Upper lobe of right lung (tissue), 1 donor: ENCODE data around the gene FAM24B. TPM values are rescaled to one million over a fixed set of nuclear protein-coding genes. Genes with fewer than 3 reads are reported as not detected.
"Not testable (repeated sequence)": the region's sequence is repeated elsewhere in the genome, so short reads cannot be mapped to it uniquely, and the experiment has no call there.

Experiments
- ATAC-seq: fragments of 200-7000 bp; cut with Tn5 transposase; one replicate; pipeline ENCODE4 v1.9.1; 2020; ENCODE audit warnings: mild to moderate bottlenecking, moderate library complexity
- DNase-seq: peaks from one replicate; pipeline ENCODE4 v3.0.0-alpha.2; 2020
- H3K27ac ChIP-seq: fragments of 200-600 bp; one replicate; pipeline ENCODE4 v1.8.0; 2022
- H3K27me3 ChIP-seq: fragments of 200-600 bp; one replicate; pipeline ENCODE4 v1.8.0; 2022; ENCODE audit warnings: mild to moderate bottlenecking
- H3K36me3 ChIP-seq: fragments of 200-600 bp; one replicate; pipeline ENCODE4 v1.8.0; 2022
- H3K4me1 ChIP-seq: fragments of 200-600 bp; one replicate; pipeline ENCODE4 v1.8.0; 2022
- H3K4me3 ChIP-seq: fragments of 200-600 bp; one replicate; pipeline ENCODE4 v1.8.0; 2022; ENCODE audit warnings: mild to moderate bottlenecking
- H3K9me3 ChIP-seq: fragments of 200-600 bp; one replicate; pipeline ENCODE4 v1.8.0; 2022
- intact Hi-C: fragments of 100-400 bp; cut with DNase I; formaldehyde crosslinking; loops from one replicate; pipeline ENCODE4 v1.11.0; 2022
- long read RNA-seq: library from polyadenylated mRNA; unstranded; transcript quantifications from one replicate; pipeline ENCODE4 v2.0.0, GENCODE V29; 2021
- total RNA-seq: library from RNA; stranded (reverse); fragmentation: NEBNext Ultra II Directional; extraction: Animal tissue kit (Norgen Biotek cat#: 25700); gene quantifications from one replicate; pipeline ENCODE4 v1.2.1, GENCODE V29; 2021
- TF ChIP-seq, protein P1 (sequence below): fragments of 200-600 bp; IDR thresholded peaks from one replicate; pipeline ENCODE4 v1.8.0; 2022; ENCODE audit warnings: antibody characterized with exemption
- donor health status: DM: no; HTN: yes; CAD: no; lungs with severe emphysema.

Gene FAM24B
- total RNA-seq, result 3.6 TPM
- long read RNA-seq, result 0 reads

- ATAC-seq, result peak; percentile 97
These were observed at the start of gene FAM24B for GRCh38 chr10:122879339-122880273. FAM24B (minus strand) TSS chr10:122879581; CDS start chr10:122850515, 29,066 bp downstream.

GRCh38 chr10:122915700-122916099, 36.3 kb upstream of the FAM24B start:
- Histone ChIP-seq H3K9me3 (no peaks in the 10 kb centered on the region), H3K27me3 (no peaks in the 10 kb centered on the region), H3K4me3 (no peak overlapping the region), H3K36me3 (no peaks in the 10 kb centered on the region), H3K4me1 (no peaks in the 10 kb centered on the region), H3K27ac (no peak overlapping the region)
- DNase-seq, result no peak
- TF ChIP-seq, protein P1, sequence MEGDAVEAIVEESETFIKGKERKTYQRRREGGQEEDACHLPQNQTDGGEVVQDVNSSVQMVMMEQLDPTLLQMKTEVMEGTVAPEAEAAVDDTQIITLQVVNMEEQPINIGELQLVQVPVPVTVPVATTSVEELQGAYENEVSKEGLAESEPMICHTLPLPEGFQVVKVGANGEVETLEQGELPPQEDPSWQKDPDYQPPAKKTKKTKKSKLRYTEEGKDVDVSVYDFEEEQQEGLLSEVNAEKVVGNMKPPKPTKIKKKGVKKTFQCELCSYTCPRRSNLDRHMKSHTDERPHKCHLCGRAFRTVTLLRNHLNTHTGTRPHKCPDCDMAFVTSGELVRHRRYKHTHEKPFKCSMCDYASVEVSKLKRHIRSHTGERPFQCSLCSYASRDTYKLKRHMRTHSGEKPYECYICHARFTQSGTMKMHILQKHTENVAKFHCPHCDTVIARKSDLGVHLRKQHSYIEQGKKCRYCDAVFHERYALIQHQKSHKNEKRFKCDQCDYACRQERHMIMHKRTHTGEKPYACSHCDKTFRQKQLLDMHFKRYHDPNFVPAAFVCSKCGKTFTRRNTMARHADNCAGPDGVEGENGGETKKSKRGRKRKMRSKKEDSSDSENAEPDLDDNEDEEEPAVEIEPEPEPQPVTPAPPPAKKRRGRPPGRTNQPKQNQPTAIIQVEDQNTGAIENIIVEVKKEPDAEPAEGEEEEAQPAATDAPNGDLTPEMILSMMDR, result no peak
- peak; percentile 27 for ATAC-seq
- intact Hi-C loops, result no loop called here

More at GRCh38 chr10:122879339-122880273, at the start of gene FAM24B:
- Histone ChIP-seq H3K9me3 (no peaks in the 10 kb centered on the region), H3K36me3 (no peaks in the 10 kb centered on the region), H3K27me3 (no peaks in the 10 kb centered on the region), H3K4me3 (peak within 1 kb of the TSS; percentile 67), H3K4me1 (peaks cover 6% of the 10 kb centered on the region), H3K27ac (peak within 1 kb of the TSS; percentile 34)
- intact Hi-C loops, result no loop called here
- TF ChIP-seq, protein P1, result no peak
- peak; percentile 95 for DNase-seq

DNA sequence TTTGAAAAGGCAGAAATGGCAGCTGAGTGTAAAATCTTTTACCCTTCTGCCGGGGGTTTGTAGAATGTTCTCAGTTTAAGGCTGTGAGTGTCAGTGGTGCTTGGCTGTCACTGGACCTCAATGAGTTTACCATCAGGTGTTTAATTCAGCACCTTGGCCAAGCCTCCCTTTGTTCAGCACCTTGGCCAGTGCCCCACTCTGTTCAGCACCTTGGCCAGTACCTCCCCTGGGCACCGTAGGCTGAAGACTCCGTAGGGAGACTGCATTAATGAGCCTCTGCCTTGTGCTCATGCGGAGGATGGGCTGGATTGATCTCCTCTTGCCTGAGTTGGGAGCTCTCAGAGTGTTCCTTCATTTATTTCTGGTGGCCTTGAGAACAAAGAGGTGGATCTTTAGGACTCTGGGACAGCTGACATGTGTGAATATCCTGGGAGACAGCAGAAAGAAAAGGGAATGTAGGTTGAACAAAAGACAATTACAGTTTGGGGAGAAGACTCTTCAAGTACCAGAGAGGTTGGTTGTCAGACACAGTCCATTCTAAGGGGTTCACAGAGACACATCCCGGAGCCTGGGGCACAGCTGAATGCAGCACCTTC, 32.6 kb upstream of the FAM24B start:
- H3K36me3 ChIP-seq, result no peaks in the 10 kb centered on the region
- intact Hi-C loops, result no loop called here
- DNase-seq, result no peak
- TF ChIP-seq, protein P1, result no peak
- H3K9me3 ChIP-seq, result no peaks in the 10 kb centered on the region
- no peaks in the 10 kb centered on the region for H3K4me1 ChIP-seq
- peak; percentile 83 for ATAC-seq
- H3K4me3 ChIP-seq, result no peak overlapping the region
- H3K27me3 ChIP-seq, result no peaks in the 10 kb centered on the region
- H3K27ac ChIP-seq, result no peak overlapping the region

- H3K4me3 ChIP-seq, result no peak within 1 kb of the TSS
- ATAC-seq, result no peak
- H3K9me3 ChIP-seq, result no peaks in the 10 kb centered on the region
- intact Hi-C loops, result no loop called here
- TF ChIP-seq, protein P1, result no peak
- H3K27me3 ChIP-seq, result no peaks in the 10 kb centered on the region
- no peaks in the 10 kb centered on the region for H3K4me1 ChIP-seq
- H3K27ac ChIP-seq, result no peak within 1 kb of the TSS
- H3K36me3 ChIP-seq, result no peaks in the 10 kb centered on the region
- DNase-seq, result no peak
These were observed 30.9 kb upstream of the FAM24B start, which contains the start of gene FAM24A for GRCh38 chr10:122910310-122910709. FAM24A (plus strand) TSS chr10:122910610; CDS start chr10:122911635, 1,025 bp downstream.

DNA sequence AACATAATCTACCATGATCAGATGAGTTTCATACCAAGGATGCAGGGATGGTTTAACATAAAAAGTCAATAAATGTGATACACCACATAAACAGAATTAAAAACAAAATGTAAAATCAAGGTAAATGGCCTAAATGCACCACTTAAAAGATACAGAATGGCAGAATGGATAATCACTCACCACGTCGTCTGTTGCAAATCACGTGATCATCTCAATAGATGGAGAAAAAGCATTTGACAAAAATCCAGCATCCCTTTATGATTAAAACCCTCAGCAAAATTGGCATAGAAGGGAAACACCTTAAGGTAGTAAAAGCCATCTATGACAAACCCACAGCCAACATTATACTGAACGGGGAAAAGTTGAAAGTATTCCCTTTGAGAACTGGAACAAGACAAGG, 24.5 kb upstream of the FAM24B start:
- intact Hi-C loops, H3K36me3 ChIP-seq, DNase-seq, H3K27me3 ChIP-seq, H3K9me3 ChIP-seq, H3K4me1 ChIP-seq, ATAC-seq, H3K27ac ChIP-seq, H3K4me3 ChIP-seq: not testable (repeated sequence)
